Parathyroid adenoma (tissue), 2 donors: ENCODE results near the gene BAD.
"Not testable (repeated sequence)": the region's sequence is repeated elsewhere in the genome, so short reads cannot be mapped to it uniquely, and the experiment has no call there.

ENCODE experiments used
- H2AFZ ChIP-seq: fragments of 300-600 bp; sonication (generic); one replicate; pipeline ENCODE4 v1.7.0; 2017; ENCODE audit warnings: antibody characterized with exemption, mild to moderate bottlenecking
- H3K27ac ChIP-seq: fragments of 300-600 bp; sonication (generic); one replicate; pipeline ENCODE4 v1.7.0; 2017
- H3K27me3 ChIP-seq: fragments of 300-600 bp; sonication (generic); one replicate; pipeline ENCODE4 v1.7.0; 2017; ENCODE audit warnings: low read length; ENCODE audit not compliant: control insufficient read depth, insufficient read depth
- H3K36me3 ChIP-seq: fragments of 300-600 bp; sonication (generic); one replicate; pipeline ENCODE4 v1.7.0; 2017; ENCODE audit warnings: low read length; ENCODE audit not compliant: control insufficient read depth, insufficient read depth
- H3K4me1 ChIP-seq: fragments of 300-600 bp; sonication (generic); one replicate; pipeline ENCODE4 v1.7.0; 2017; ENCODE audit warnings: control low read depth
- H3K4me2 ChIP-seq: fragments of 300-600 bp; sonication (generic); one replicate; pipeline ENCODE4 v1.7.0; 2017; ENCODE audit warnings: low read length
- H3K4me3 ChIP-seq: fragments of 300-600 bp; sonication (generic); one replicate; pipeline ENCODE4 v1.7.0; 2017; ENCODE audit warnings: low read depth, low read length
- H3K79me2 ChIP-seq: fragments of 300-600 bp; sonication (generic); one replicate; pipeline ENCODE4 v1.7.0; 2017; ENCODE audit warnings: control low read depth
- H3K9ac ChIP-seq: fragments of 300-600 bp; sonication (generic); one replicate; pipeline ENCODE4 v1.7.0; 2017; ENCODE audit warnings: mild to moderate bottlenecking
- H3K9me3 ChIP-seq: fragments of 300-600 bp; sonication (generic); one replicate; pipeline ENCODE4 v1.7.0; 2017; ENCODE audit warnings: low read length; ENCODE audit not compliant: control insufficient read depth
- CTCF ChIP-seq: fragments of 300-600 bp; sonication (generic); IDR thresholded peaks from one replicate; pipeline ENCODE4 v1.7.0; 2017; ENCODE audit warnings: antibody characterized with exemption, mild to moderate bottlenecking
- donor health status: primary hyperparathyroidism.

BAD gene

GRCh38 chr11:64317961-64318765 lies 33.7 kb upstream of the BAD start, which contains the start of gene PRDX5:
Gene PRDX5, plus strand, starts transcription at chr11:64318121. Its CDS starts 95 bp downstream, at chr11:64318216.
- Histone ChIP-seq H3K4me1 (peaks cover 4% of the 10 kb centered on the region), H3K36me3 (no peaks in the 10 kb centered on the region), H3K79me2 (no peaks in the 10 kb centered on the region), H3K9ac (peak within 1 kb of the TSS; percentile 89), H3K27ac (peak within 1 kb of the TSS; percentile 99), H2AFZ (peak within 1 kb of the TSS; percentile 78), H3K4me3 (peak within 1 kb of the TSS; percentile 92), H3K4me2 (peak within 1 kb of the TSS; percentile 99), H3K27me3 (no peaks in the 10 kb centered on the region), H3K9me3 (no peaks in the 10 kb centered on the region)
- TF ChIP-seq CTCF, result peak; percentile 42

GRCh38 chr11:64317325-64317960 lies 33.0 kb upstream of the BAD start, which contains the start of gene TRMT112:
Gene TRMT112, minus strand, starts transcription at chr11:64317559. Its CDS starts 33 bp downstream, at chr11:64317526.
- Histone ChIP-seq H3K9ac (peak within 1 kb of the TSS; percentile 89), H2AFZ (peak within 1 kb of the TSS; percentile 78), H3K79me2 (no peaks in the 10 kb centered on the region), H3K27me3 (no peaks in the 10 kb centered on the region), H3K4me2 (peak within 1 kb of the TSS; percentile 99), H3K4me1 (peaks cover 4% of the 10 kb centered on the region), H3K9me3 (no peaks in the 10 kb centered on the region), H3K4me3 (peak within 1 kb of the TSS; percentile 92), H3K36me3 (no peaks in the 10 kb centered on the region), H3K27ac (peak within 1 kb of the TSS; percentile 99)
- no peak for TF ChIP-seq CTCF

GRCh38 chr11:64316672-64317324 lies 32.3 kb upstream of the BAD start:
- no peaks in the 10 kb centered on the region for H3K79me2 ChIP-seq
- no peaks in the 10 kb centered on the region for H3K36me3 ChIP-seq

GRCh38 chr11:64315667-64316526 lies 31.4 kb upstream of the BAD start:
- not testable (repeated sequence) for H3K4me2 ChIP-seq, H3K9ac ChIP-seq, H3K9me3 ChIP-seq, H3K36me3 ChIP-seq, H3K4me1 ChIP-seq, H3K27me3 ChIP-seq, H3K4me3 ChIP-seq, H3K27ac ChIP-seq, H2AFZ ChIP-seq, H3K79me2 ChIP-seq

More at GRCh38 chr11:64316672-64317324, 32.3 kb upstream of the BAD start:
- Histone ChIP-seq H3K9ac (peak overlapping the region; percentile 89), H2AFZ (peak overlapping the region; percentile 78), H3K9me3 (no peaks in the 10 kb centered on the region), H3K4me3 (peak overlapping the region; percentile 92), H3K4me2 (peak overlapping the region; percentile 99), H3K4me1 (peaks cover 4% of the 10 kb centered on the region), H3K27me3 (no peaks in the 10 kb centered on the region), H3K27ac (peak overlapping the region; percentile 99)
- TF ChIP-seq CTCF, result no peak
